GM23248 (cell line): ENCODE results near the gene HDAC4. TPM values are rescaled to one million over a fixed set of nuclear protein-coding genes. Genes with fewer than 3 reads are reported as not detected.

ENCODE experiments used
- DNase-seq: peaks from one replicate; pipeline ENCODE4 v3.0.0-alpha.2; 2015
- H2AFZ ChIP-seq: fragments of 200-600 bp; sonication (generic); 2 replicates; pipeline ENCODE4 v1.6.1; 2016; ENCODE audit warnings: antibody characterized with exemption
- H3F3A ChIP-seq: fragments of 200-600 bp; sonication (generic); 2 replicates; pipeline ENCODE4 v1.6.1; 2016; ENCODE audit warnings: mild to moderate bottlenecking, antibody characterized with exemption, mixed run types; ENCODE audit not compliant: insufficient read depth
- H3K27ac ChIP-seq: fragments of 200-600 bp; sonication (generic); 2 replicates; pipeline ENCODE4 v1.5.1; 2016; ENCODE audit warnings: mild to moderate bottlenecking
- H3K27me3 ChIP-seq: fragments of 200-600 bp; sonication (generic); replicated peaks from 2 replicates; pipeline ENCODE4 v1.6.1; 2016; ENCODE audit warnings: mild to moderate bottlenecking; ENCODE audit not compliant: insufficient read depth
- H3K36me3 ChIP-seq: fragments of 200-600 bp; sonication (generic); 2 replicates; pipeline ENCODE4 v1.6.1; 2016; ENCODE audit warnings: low read depth, mild to moderate bottlenecking
- H3K4me1 ChIP-seq: fragments of 200-600 bp; sonication (generic); 2 replicates; pipeline ENCODE4 v1.6.1; 2016; ENCODE audit warnings: mild to moderate bottlenecking; ENCODE audit not compliant: insufficient read depth
- H3K4me2 ChIP-seq: fragments of 200-600 bp; sonication (generic); one replicate; pipeline ENCODE4 v1.6.1; 2016; ENCODE audit warnings: mild to moderate bottlenecking; ENCODE audit not compliant: unreplicated experiment
- H3K4me3 ChIP-seq: fragments of 200-600 bp; sonication (generic); 2 replicates; pipeline ENCODE4 v1.5.1; 2016; ENCODE audit warnings: mild to moderate bottlenecking
- H3K79me2 ChIP-seq: fragments of 200-600 bp; sonication (generic); 2 replicates; pipeline ENCODE4 v1.6.1; 2016; ENCODE audit warnings: mild to moderate bottlenecking; ENCODE audit not compliant: insufficient read depth
- H3K9ac ChIP-seq: fragments of 200-600 bp; sonication (generic); 2 replicates; pipeline ENCODE4 v1.6.1; 2016; ENCODE audit warnings: mild to moderate bottlenecking
- H3K9me2 ChIP-seq: fragments of 200-600 bp; sonication (generic); 2 replicates; pipeline ENCODE4 v1.6.1; 2016; ENCODE audit warnings: mixed run types, mild to moderate bottlenecking, moderate library complexity; ENCODE audit not compliant: insufficient read depth
- H3K9me3 ChIP-seq: fragments of 200-600 bp; sonication (generic); one replicate; pipeline ENCODE4 v1.6.1; 2017; ENCODE audit warnings: low read depth
- H4K20me1 ChIP-seq: fragments of 200-600 bp; sonication (generic); 2 replicates; pipeline ENCODE4 v1.6.0; 2016; ENCODE audit not compliant: insufficient read depth
- EZH2 ChIP-seq: fragments of 200-600 bp; sonication (generic); IDR thresholded peaks from 2 replicates; pipeline ENCODE4 v1.6.1; 2018; ENCODE audit warnings: antibody characterized with exemption, mild to moderate bottlenecking; ENCODE audit not compliant: insufficient read depth, poor library complexity, severe bottlenecking
- EZH2phosphoT487 ChIP-seq: fragments of 200-600 bp; sonication (generic); IDR thresholded peaks from 2 replicates; pipeline ENCODE4 v1.6.1; 2018; ENCODE audit warnings: antibody characterized with exemption, moderate library complexity, mild to moderate bottlenecking, low read depth; ENCODE audit not compliant: insufficient read depth
- WGBS, 2 experiments: methylation state at CpG; one replicate each; pipeline ENCODE4 v1.1.6; 2015 to 2017; ENCODE audit warnings: low lambda C conversion rate in 2 of 2, low coverage in 1 of 2; ENCODE audit errors: missing lambda C conversion rate in 2 of 2; 5-methylcytosine and 5-hydroxymethylcytosine counted together
- in situ Hi-C: fragments of 300-500 bp; cut with MboI; formaldehyde crosslinking; loops from 2 replicates; pipeline ENCODE4 v1.15.0; 2020
- polyA plus RNA-seq: library from polyadenylated mRNA; unstranded; fragments of >200 nt; fragmentation: Nextera tagmentation; extraction: Ambion mirVana; gene quantifications from 2 replicates; pipeline ENCODE4 v1.2.1, GENCODE V29; 2016
- total RNA-seq: library from RNA; depleted of rRNA; stranded (reverse); fragments of >200 nt; shearing (Covaris generic); gene quantifications from 2 replicates; pipeline ENCODE4 v1.2.3, GENCODE V29; 2014

Gene HDAC4
- total and polyA plus RNA-seq, 2 experiments from 2014 or later = 2.1 to 6.3 TPM

DNA sequence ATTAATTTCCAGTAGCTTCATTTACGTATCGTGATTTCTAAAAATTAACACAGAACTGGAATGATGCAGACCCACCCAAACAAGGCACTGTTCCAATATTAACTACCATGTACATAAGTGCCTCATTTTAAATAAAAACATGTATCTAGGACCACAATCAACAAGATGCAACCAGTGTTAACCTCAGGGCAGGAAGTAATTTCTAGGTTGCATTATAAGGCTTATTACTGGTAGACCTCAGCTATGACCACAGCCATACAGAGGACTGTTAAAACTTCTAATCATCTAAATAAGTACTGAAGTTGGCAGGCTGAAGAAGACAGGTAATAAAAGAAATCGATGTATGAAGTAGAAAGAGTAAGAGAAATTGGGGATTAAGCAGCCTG lies 262.9 kb downstream of the HDAC4 start:
- Histone ChIP-seq H3K4me3 (no peak overlapping the region), H2AFZ (no peak overlapping the region), H3K36me3 (peaks cover 10% of the 10 kb centered on the region; the same call in 1 of the 2 replicates), H3K4me2 (no peak overlapping the region), H3K9ac (no peak overlapping the region), H3K9me2 (no peaks in the 10 kb centered on the region), H4K20me1 (no peaks in the 10 kb centered on the region), H3K4me1 (no peaks in the 10 kb centered on the region), H3K27ac (no peak overlapping the region), H3K79me2 (no peaks in the 10 kb centered on the region), H3K9me3 (no peaks in the 10 kb centered on the region), H3K27me3 (no peaks in the 10 kb centered on the region), H3F3A (no peaks in the 10 kb centered on the region)
- no peak for DNase-seq
- no peak for TF ChIP-seq EZH2phosphoT487
- no peak for TF ChIP-seq EZH2
- 95 to 97% methylated on average over 3 of the region's 3 CpGs for WGBS, 2 experiments
- in situ Hi-C loops = no loop called here

DNA sequence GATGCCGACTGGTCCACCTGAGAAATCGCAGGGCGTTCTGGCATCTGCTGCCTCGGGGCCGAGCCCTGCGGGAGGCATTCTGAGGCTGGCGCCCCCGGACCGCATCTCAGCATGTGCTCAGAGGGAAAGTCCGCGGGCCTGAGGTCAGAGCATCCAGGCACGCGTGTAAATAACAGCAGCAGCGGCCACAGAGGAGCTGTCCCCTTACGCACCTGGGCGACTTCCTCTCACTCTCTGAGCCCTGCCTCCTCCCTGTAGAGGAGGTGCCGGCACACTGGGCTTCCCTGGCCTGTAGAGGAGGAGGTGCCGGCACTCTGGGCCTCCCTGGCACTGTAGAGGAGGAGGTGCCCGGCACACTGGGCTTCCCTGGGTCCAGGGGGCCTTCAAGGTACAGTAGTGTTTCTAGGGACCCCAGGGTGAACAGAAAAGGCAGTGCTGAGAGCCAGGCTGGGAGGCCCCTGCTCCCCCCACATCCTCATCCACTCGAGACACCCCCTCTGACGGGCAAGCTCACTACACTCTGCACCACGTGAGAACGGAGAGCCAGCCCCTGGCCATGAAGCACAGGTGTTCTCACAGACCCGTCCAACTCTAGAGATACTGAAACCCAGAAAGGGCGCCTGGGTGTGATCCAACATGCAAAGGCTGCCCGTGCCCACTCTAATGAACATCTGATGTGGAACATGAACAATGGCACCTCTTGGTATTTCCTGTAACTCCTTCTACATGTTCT lies 263.5 kb downstream of the HDAC4 start:
- Histone ChIP-seq H3K36me3 (peaks cover 10% of the 10 kb centered on the region; the same call in 1 of the 2 replicates), H3F3A (no peaks in the 10 kb centered on the region), H3K4me3 (no peak overlapping the region), H3K9me2 (no peaks in the 10 kb centered on the region), H3K27me3 (no peaks in the 10 kb centered on the region), H3K9me3 (no peaks in the 10 kb centered on the region), H3K4me1 (no peaks in the 10 kb centered on the region), H3K9ac (no peak overlapping the region), H2AFZ (no peak overlapping the region), H3K4me2 (no peak overlapping the region), H3K27ac (no peak overlapping the region), H4K20me1 (no peaks in the 10 kb centered on the region), H3K79me2 (no peaks in the 10 kb centered on the region)
- in situ Hi-C loops = no loop called here
- WGBS, 2 experiments = 83 to 86% methylated on average over 25 to 26 of the region's 26 CpGs
- DNase-seq = no peak
- TF ChIP-seq EZH2phosphoT487 (no peak), EZH2 (no peak)

DNA sequence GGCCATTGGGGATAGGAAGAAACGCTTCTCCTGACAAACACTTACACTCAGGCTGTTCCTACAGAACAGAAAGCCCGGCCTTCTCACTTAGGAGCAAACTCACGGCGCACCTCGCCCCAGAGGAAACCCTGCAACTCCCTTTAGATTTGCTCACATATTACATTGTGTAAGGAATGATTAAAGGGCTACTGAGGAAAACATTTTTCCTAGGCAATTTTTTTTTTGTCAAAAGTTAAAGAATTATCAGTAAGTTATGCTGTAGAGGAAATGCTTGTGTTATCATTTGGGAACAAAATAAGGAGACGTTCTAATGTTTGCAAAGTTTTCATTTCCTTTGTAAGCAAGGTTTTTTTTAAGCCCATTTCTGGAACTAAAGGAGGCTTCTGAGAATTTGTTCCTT lies 264.1 kb downstream of the HDAC4 start:
- H3K9me2 ChIP-seq = no peaks in the 10 kb centered on the region
- H3K79me2 ChIP-seq = no peaks in the 10 kb centered on the region
- H3K4me1 ChIP-seq = no peaks in the 10 kb centered on the region
- in situ Hi-C loops = no loop called here
- no peak overlapping the region for H3K9ac ChIP-seq
- no peak overlapping the region for H3K27ac ChIP-seq
- DNase-seq = no peak
- no peak overlapping the region for H2AFZ ChIP-seq
- H3F3A ChIP-seq = no peaks in the 10 kb centered on the region
- peaks cover 10% of the 10 kb centered on the region; the same call in 1 of the 2 replicates for H3K36me3 ChIP-seq
- WGBS, 2 experiments = 92 to 94% methylated on average over 6 of the region's 6 CpGs
- H4K20me1 ChIP-seq = no peaks in the 10 kb centered on the region
- TF ChIP-seq EZH2phosphoT487 = no peak
- no peak for TF ChIP-seq EZH2
- no peaks in the 10 kb centered on the region for H3K27me3 ChIP-seq
- H3K4me3 ChIP-seq = no peak overlapping the region
- no peaks in the 10 kb centered on the region for H3K9me3 ChIP-seq
- H3K4me2 ChIP-seq = no peak overlapping the region

DNA sequence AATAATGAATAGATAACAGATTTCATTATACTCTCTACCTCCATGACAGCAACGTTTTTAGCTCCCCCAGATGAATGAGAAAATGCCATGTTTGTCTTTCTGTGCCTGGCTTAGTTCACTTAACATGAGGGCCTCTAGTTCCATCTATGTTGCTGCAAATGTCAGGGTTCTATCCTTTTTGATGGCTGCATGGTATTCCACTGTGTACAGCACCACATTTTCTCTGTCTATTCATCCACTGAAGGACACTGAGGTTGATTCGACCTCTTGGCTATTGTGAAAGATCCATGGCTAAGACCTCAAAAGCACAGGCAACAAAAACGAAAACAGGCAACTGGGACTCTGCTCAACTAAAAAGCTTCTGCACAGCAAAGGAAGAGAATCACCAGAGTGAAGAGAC lies 264.6 kb downstream of the HDAC4 start:
- no peak overlapping the region for H3K4me2 ChIP-seq
- H3F3A ChIP-seq = no peaks in the 10 kb centered on the region
- TF ChIP-seq EZH2phosphoT487 = no peak
- no peak for TF ChIP-seq EZH2
- H2AFZ ChIP-seq = no peak overlapping the region
- peaks cover 10% of the 10 kb centered on the region; the same call in 1 of the 2 replicates for H3K36me3 ChIP-seq
- no peak overlapping the region for H3K4me3 ChIP-seq
- no peaks in the 10 kb centered on the region for H4K20me1 ChIP-seq
- H3K4me1 ChIP-seq = no peaks in the 10 kb centered on the region
- H3K27me3 ChIP-seq = no peaks in the 10 kb centered on the region
- H3K9me2 ChIP-seq = no peaks in the 10 kb centered on the region
- no peaks in the 10 kb centered on the region for H3K9me3 ChIP-seq
- no peak for DNase-seq
- no peaks in the 10 kb centered on the region for H3K79me2 ChIP-seq
- in situ Hi-C loops = no loop called here
- H3K9ac ChIP-seq = no peak overlapping the region
- 89 to 90% methylated on average over 3 of the region's 3 CpGs for WGBS, 2 experiments
- no peak overlapping the region for H3K27ac ChIP-seq
